Effector CD4-positive, alpha-beta T cell (primary cell): Measurements from ENCODE around the gene ZMIZ1.

Source experiments
- DNase-seq: peaks from one replicate; pipeline ENCODE4 v3.0.0-alpha.2; 2020

Gene ZMIZ1

GRCh38 chr10:79314761-79315601 lies 246.2 kb downstream of the ZMIZ1 start:
- DNase-seq: no peak

- DNase-seq: no peak
Measured at GRCh38 chr10:79315602-79315920, 246.8 kb downstream of the ZMIZ1 start.

GRCh38 chr10:79316671-79317431 lies 248.1 kb downstream of the ZMIZ1 start:
- DNase-seq: no peak

GRCh38 chr10:79318369-79318768 lies 249.6 kb downstream of the ZMIZ1 start:
- no peak for DNase-seq

GRCh38 chr10:79319115-79319771 lies 250.5 kb downstream of the ZMIZ1 start:
- DNase-seq: no peak

GRCh38 chr10:79320316-79320715 lies 251.6 kb downstream of the ZMIZ1 start:
- DNase-seq: no peak

- no peak for DNase-seq
Measured at GRCh38 chr10:79320820-79321493, 252.2 kb downstream of the ZMIZ1 start.

GRCh38 chr10:79321494-79321882 lies 252.7 kb downstream of the ZMIZ1 start:
- DNase-seq: no peak

GRCh38 chr10:79321951-79322350 lies 253.2 kb downstream of the ZMIZ1 start:
- DNase-seq: no peak

- DNase-seq: peak; percentile 74
Measured at GRCh38 chr10:79322616-79323543, 254.1 kb downstream of the ZMIZ1 start.

GRCh38 chr10:79323602-79324001 lies 254.8 kb downstream of the ZMIZ1 start:
- DNase-seq: no peak

- DNase-seq: no peak
Measured at GRCh38 chr10:79324032-79324695, 255.4 kb downstream of the ZMIZ1 start.

- no peak for DNase-seq
Measured at GRCh38 chr10:79326361-79327089, 257.8 kb downstream of the ZMIZ1 start.

GRCh38 chr10:79327090-79327457 lies 258.3 kb downstream of the ZMIZ1 start:
- DNase-seq: no peak

- DNase-seq: no peak
Measured at GRCh38 chr10:79328147-79328701, 259.5 kb downstream of the ZMIZ1 start.

- DNase-seq: no peak
Measured at GRCh38 chr10:79328737-79329504, 260.2 kb downstream of the ZMIZ1 start.

- no peak for DNase-seq
Measured at GRCh38 chr10:79329529-79329928, 260.8 kb downstream of the ZMIZ1 start.

- DNase-seq: no peak
Measured at GRCh38 chr10:79331226-79331625, 262.5 kb downstream of the ZMIZ1 start.

- DNase-seq: peak; percentile 53
Measured at GRCh38 chr10:79331709-79332108, 262.9 kb downstream of the ZMIZ1 start.
